ENCODE data around the gene IKZF5. TPM values are rescaled to one million over a fixed set of nuclear protein-coding genes. Genes with fewer than 3 reads are reported as not detected.

The IKZF5 gene
- total RNA-seq, 2 donors from 2014 or later: 7.5 to 16.7 TPM

DNA sequence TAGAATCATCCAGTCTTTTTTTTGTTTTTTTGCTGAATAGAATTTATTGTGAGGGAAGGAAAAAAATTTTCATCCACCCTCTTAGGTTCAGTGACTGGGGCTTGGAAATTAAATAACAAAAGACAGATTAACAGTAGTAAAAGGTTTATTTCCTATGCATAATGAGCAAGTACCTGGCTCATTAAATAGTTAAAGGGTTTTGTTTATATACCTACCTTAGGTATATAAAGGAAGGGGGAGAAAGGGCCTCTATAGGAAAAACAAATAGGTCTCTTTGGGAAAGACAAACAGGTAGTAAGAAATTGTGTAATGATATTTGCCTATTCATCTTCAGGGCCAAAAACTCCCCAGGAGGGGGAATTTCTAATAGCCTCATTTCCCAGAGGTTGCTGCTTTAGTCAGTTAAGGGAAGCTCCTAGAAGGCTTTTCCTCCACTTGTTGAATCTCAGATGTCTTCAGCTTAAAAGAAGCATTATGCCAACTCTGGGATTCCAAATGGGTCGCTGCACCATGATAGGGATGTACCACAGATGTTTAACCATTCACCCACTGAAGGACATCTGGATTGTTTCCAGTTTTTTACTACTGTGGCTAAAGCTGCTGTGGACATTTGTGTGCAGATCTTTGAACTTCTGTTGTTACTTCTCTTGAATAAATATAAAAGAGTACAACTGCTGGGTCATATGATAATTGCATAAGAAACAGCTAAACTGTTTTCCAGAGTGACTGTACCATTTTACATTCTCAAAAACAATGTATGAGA lies 11.5 kb upstream of the IKZF5 start:
- Histone ChIP-seq H3K4me3 (no peak overlapping the region), H3K9ac (ENCODE audit: low read depth in 2 of 2, low read length in 2 of 2) (no peak overlapping the region), H3K4me1 (no peaks in the 10 kb centered on the region), H3K27me3 (no peaks in the 10 kb centered on the region), H3K9me3 (no peaks in the 10 kb centered on the region), H3K27ac (no peak overlapping the region), H3K36me3 (no peaks in the 10 kb centered on the region)
- TF ChIP-seq, protein P1, sequence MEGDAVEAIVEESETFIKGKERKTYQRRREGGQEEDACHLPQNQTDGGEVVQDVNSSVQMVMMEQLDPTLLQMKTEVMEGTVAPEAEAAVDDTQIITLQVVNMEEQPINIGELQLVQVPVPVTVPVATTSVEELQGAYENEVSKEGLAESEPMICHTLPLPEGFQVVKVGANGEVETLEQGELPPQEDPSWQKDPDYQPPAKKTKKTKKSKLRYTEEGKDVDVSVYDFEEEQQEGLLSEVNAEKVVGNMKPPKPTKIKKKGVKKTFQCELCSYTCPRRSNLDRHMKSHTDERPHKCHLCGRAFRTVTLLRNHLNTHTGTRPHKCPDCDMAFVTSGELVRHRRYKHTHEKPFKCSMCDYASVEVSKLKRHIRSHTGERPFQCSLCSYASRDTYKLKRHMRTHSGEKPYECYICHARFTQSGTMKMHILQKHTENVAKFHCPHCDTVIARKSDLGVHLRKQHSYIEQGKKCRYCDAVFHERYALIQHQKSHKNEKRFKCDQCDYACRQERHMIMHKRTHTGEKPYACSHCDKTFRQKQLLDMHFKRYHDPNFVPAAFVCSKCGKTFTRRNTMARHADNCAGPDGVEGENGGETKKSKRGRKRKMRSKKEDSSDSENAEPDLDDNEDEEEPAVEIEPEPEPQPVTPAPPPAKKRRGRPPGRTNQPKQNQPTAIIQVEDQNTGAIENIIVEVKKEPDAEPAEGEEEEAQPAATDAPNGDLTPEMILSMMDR (IDR thresholded peaks at IDR 0.05): no peak
- intact Hi-C loops (cut with DNase I): no loop called here
- DNase-seq: no peak

DNA sequence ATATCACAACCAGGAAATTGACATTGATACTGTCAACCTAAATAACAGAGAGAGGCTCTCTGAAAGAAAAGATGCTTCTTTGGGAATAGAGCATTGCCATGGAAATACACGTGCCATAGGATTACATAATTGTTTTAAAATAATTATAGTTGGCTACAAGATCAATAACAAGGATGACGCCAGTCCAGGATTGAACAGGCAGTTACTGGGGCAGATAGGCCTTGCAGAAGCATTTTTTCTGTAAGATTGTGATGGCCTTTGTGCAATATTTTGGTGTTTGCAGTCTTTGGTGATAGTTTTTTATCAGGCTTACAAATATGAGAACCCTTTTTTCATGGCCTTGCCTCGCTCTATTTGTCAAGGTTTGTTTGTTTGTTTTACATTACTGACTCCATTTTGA lies 10.7 kb upstream of the IKZF5 start:
- no peaks in the 10 kb centered on the region for H3K4me1 ChIP-seq
- intact Hi-C loops (cut with DNase I): no loop called here
- TF ChIP-seq, protein P1 (IDR thresholded peaks at IDR 0.05): no peak
- H3K27me3 ChIP-seq: no peaks in the 10 kb centered on the region
- H3K27ac ChIP-seq: no peak overlapping the region
- no peak for DNase-seq
- no peaks in the 10 kb centered on the region for H3K36me3 ChIP-seq
- H3K9me3 ChIP-seq: no peaks in the 10 kb centered on the region
- H3K9ac ChIP-seq (ENCODE audit: low read depth in 2 of 2, low read length in 2 of 2): no peak overlapping the region
- H3K4me3 ChIP-seq: no peak overlapping the region

DNA sequence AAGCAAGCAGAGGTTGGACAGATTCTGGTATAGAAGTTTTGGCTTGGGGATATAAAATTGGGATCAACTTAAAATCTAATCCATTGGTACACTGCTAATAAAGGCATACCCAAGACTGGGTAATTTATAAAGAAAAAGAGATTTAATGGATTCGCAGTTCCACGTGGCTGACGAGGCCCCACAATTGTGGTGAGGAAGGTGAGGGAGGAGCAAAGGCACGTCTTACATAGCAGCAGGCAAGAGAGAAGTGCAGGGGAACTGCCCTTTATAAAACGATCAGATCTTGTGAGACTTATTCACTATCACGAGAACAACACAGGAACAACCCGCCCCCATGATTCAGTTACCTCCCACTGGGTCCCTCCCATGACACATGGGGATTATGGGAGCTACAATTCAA lies 9.9 kb upstream of the IKZF5 start:
- intact Hi-C loops (cut with DNase I): no loop called here
- Histone ChIP-seq H3K27ac (no peak overlapping the region), H3K9me3 (no peaks in the 10 kb centered on the region), H3K4me3 (no peak overlapping the region), H3K36me3 (no peaks in the 10 kb centered on the region), H3K27me3 (no peaks in the 10 kb centered on the region), H3K4me1 (no peaks in the 10 kb centered on the region), H3K9ac (ENCODE audit: low read depth in 2 of 2, low read length in 2 of 2) (no peak overlapping the region)
- no peak for DNase-seq
- TF ChIP-seq, protein P1 (IDR thresholded peaks at IDR 0.05): no peak

GRCh38 chr10:123017421-123018165 lies 9.0 kb upstream of the IKZF5 start:
- H3K9ac ChIP-seq (ENCODE audit: low read depth in 2 of 2, low read length in 2 of 2): no peak overlapping the region
- DNase-seq: no peak
- H3K9me3 ChIP-seq: no peaks in the 10 kb centered on the region
- H3K36me3 ChIP-seq: no peaks in the 10 kb centered on the region
- intact Hi-C loops (cut with DNase I): no loop called here
- no peak overlapping the region for H3K4me3 ChIP-seq
- TF ChIP-seq, protein P1 (IDR thresholded peaks at IDR 0.05): no peak
- no peaks in the 10 kb centered on the region for H3K4me1 ChIP-seq
- H3K27ac ChIP-seq: no peak overlapping the region
- H3K27me3 ChIP-seq: no peaks in the 10 kb centered on the region

- Histone ChIP-seq H3K27ac (no peak overlapping the region), H3K9ac (ENCODE audit: low read depth in 2 of 2, low read length in 2 of 2) (no peak overlapping the region), H3K27me3 (no peaks in the 10 kb centered on the region), H3K4me3 (no peak overlapping the region), H3K36me3 (no peaks in the 10 kb centered on the region), H3K9me3 (no peaks in the 10 kb centered on the region), H3K4me1 (no peaks in the 10 kb centered on the region)
- TF ChIP-seq, protein P1 (IDR thresholded peaks at IDR 0.05): no peak
- no peak for DNase-seq
- intact Hi-C loops (cut with DNase I): no loop called here
These were observed 7.6 kb upstream of the IKZF5 start for GRCh38 chr10:123016228-123016627.

Measured in colonic mucosa (tissue), 4 donors.